Smooth muscle cell (in vitro differentiated cells): ENCODE measurements around the gene RPP25L. TPM values are rescaled to one million over a fixed set of nuclear protein-coding genes. Genes with fewer than 3 reads are reported as not detected.

ENCODE experiments used
- DNase-seq: peaks from one replicate; lab custom pipeline; 2025; ENCODE audit not compliant: unreplicated experiment; lab: John Stamatoyannopoulos, UW
- H2AFZ ChIP-seq: fragments of 200-600 bp; sonication (generic); 2 replicates; pipeline ENCODE4 v1.6.0; 2016; ENCODE audit warnings: antibody characterized with exemption, low read depth, mild to moderate bottlenecking
- H3F3A ChIP-seq: fragments of 200-600 bp; sonication (generic); 2 replicates; pipeline ENCODE4 v1.6.0; 2017; ENCODE audit warnings: antibody characterized with exemption, low read depth
- H3K27ac ChIP-seq: fragments of 200-600 bp; sonication (generic); 2 replicates; pipeline ENCODE4 v1.5.1; 2016; ENCODE audit warnings: low read depth, mild to moderate bottlenecking
- H3K27me3 ChIP-seq: fragments of 200-600 bp; sonication (generic); 2 replicates; pipeline ENCODE4 v1.6.1; 2016; ENCODE audit warnings: low read depth, mild to moderate bottlenecking
- H3K36me3 ChIP-seq: fragments of 200-600 bp; sonication (generic); 2 replicates; pipeline ENCODE4 v1.5.1; 2016; ENCODE audit warnings: low read depth
- H3K4me1 ChIP-seq: fragments of 200-600 bp; sonication (generic); 2 replicates; pipeline ENCODE4 v1.5.1; 2016; ENCODE audit warnings: low read depth
- H3K4me2 ChIP-seq: fragments of 200-600 bp; sonication (generic); 2 replicates; pipeline ENCODE4 v1.6.0; 2016; ENCODE audit warnings: mild to moderate bottlenecking
- H3K4me3 ChIP-seq: fragments of 200-600 bp; sonication (generic); 2 replicates; pipeline ENCODE4 v1.5.1; 2016; ENCODE audit warnings: mild to moderate bottlenecking
- H3K79me2 ChIP-seq: fragments of 200-600 bp; sonication (generic); 2 replicates; pipeline ENCODE4 v1.6.0; 2016; ENCODE audit warnings: low read depth, mild to moderate bottlenecking
- H3K9ac ChIP-seq: fragments of 200-600 bp; sonication (generic); 2 replicates; pipeline ENCODE4 v1.6.0; 2016; ENCODE audit warnings: low read depth
- H3K9me3 ChIP-seq: fragments of 200-600 bp; sonication (generic); replicated peaks from 2 replicates; pipeline ENCODE4 v1.5.1; 2016; ENCODE audit warnings: low read depth
- H4K20me1 ChIP-seq: fragments of 200-600 bp; sonication (generic); 2 replicates; pipeline ENCODE4 v1.6.0; 2016; ENCODE audit warnings: low read depth
- WGBS: methylation state at CpG from one replicate; pipeline ENCODE4 v1.1.7; 2016; ENCODE audit warnings: low lambda C conversion rate; 5-methylcytosine and 5-hydroxymethylcytosine counted together
- polyA plus RNA-seq: library from polyadenylated mRNA; unstranded; fragments of >200 nt; fragmentation: Nextera tagmentation; extraction: Ambion mirVana; gene quantifications from 2 replicates; pipeline ENCODE4 v1.2.1, GENCODE V29; 2016
- total RNA-seq: library from RNA; depleted of rRNA; stranded (reverse); fragments of >200 nt; gene quantifications from 2 replicates; pipeline ENCODE4 v1.2.3, GENCODE V29; 2014
- TF ChIP-seq, protein P1 (sequence below): fragments of 200-600 bp; sonication (generic); IDR thresholded peaks from 2 replicates; pipeline ENCODE4 v1.5.1; 2017; ENCODE audit warnings: borderline replicate concordance, mild to moderate bottlenecking, antibody characterized with exemption; ENCODE audit not compliant: insufficient read depth, poor library complexity, severe bottlenecking

RPP25L gene
- total and polyA plus RNA-seq, 2 experiments from 2014 or later, result 10.9 to 27.5 TPM

GRCh38 chr9:34638138-34638445 is 26.2 kb upstream of the RPP25L start:
- no peaks in the 10 kb centered on the region for H3F3A ChIP-seq
- TF ChIP-seq, protein P1, sequence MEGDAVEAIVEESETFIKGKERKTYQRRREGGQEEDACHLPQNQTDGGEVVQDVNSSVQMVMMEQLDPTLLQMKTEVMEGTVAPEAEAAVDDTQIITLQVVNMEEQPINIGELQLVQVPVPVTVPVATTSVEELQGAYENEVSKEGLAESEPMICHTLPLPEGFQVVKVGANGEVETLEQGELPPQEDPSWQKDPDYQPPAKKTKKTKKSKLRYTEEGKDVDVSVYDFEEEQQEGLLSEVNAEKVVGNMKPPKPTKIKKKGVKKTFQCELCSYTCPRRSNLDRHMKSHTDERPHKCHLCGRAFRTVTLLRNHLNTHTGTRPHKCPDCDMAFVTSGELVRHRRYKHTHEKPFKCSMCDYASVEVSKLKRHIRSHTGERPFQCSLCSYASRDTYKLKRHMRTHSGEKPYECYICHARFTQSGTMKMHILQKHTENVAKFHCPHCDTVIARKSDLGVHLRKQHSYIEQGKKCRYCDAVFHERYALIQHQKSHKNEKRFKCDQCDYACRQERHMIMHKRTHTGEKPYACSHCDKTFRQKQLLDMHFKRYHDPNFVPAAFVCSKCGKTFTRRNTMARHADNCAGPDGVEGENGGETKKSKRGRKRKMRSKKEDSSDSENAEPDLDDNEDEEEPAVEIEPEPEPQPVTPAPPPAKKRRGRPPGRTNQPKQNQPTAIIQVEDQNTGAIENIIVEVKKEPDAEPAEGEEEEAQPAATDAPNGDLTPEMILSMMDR, result no peak
- peak overlapping the region; percentile 71 for H2AFZ ChIP-seq
- DNase-seq, result no peak
- no peak overlapping the region for H3K27ac ChIP-seq
- peaks cover 10% of the 10 kb centered on the region for H3K79me2 ChIP-seq
- peaks cover 20% of the 10 kb centered on the region for H3K4me1 ChIP-seq
- WGBS, result 17% methylated on average over 7 of the region's 7 CpGs
- no peaks in the 10 kb centered on the region for H3K9me3 ChIP-seq
- H3K36me3 ChIP-seq, result no peaks in the 10 kb centered on the region
- peak overlapping the region; percentile 93 for H3K4me2 ChIP-seq
- peak overlapping the region; percentile 57 for H3K4me3 ChIP-seq
- no peaks in the 10 kb centered on the region for H3K27me3 ChIP-seq
- H4K20me1 ChIP-seq, result no peaks in the 10 kb centered on the region
- peak overlapping the region; percentile 20 for H3K9ac ChIP-seq

- DNase-seq, result peak; percentile 68
- Histone ChIP-seq H3F3A (no peaks in the 10 kb centered on the region), H3K4me2 (peak within 1 kb of the TSS; percentile 93), H3K79me2 (peaks cover 10% of the 10 kb centered on the region), H3K36me3 (no peaks in the 10 kb centered on the region), H3K27ac (no peak within 1 kb of the TSS), H3K4me3 (peak within 1 kb of the TSS; percentile 57), H3K9me3 (no peaks in the 10 kb centered on the region), H3K4me1 (peaks cover 24% of the 10 kb centered on the region), H2AFZ (peak within 1 kb of the TSS; percentile 71), H3K9ac (peak within 1 kb of the TSS; percentile 41), H3K27me3 (no peaks in the 10 kb centered on the region), H4K20me1 (no peaks in the 10 kb centered on the region)
- under 1% methylated on average over 71 of the region's 74 CpGs for WGBS
- TF ChIP-seq, protein P1, result no peak
Measured at GRCh38 chr9:34637356-34638137, 25.6 kb upstream of the RPP25L start, which contains the start of gene SIGMAR1. Gene SIGMAR1 (minus strand): TSS chr9:34637787. CDS start chr9:34637697, 90 bp downstream.

GRCh38 chr9:34636791-34637355 is 25.0 kb upstream of the RPP25L start:
- 6% methylated on average over 23 of the region's 23 CpGs for WGBS
- no peak for DNase-seq

More at GRCh38 chr9:34636791-34637355, 25.0 kb upstream of the RPP25L start:
- no peaks in the 10 kb centered on the region for H3K9me3 ChIP-seq
- peaks cover 10% of the 10 kb centered on the region for H3K79me2 ChIP-seq
- H3K9ac ChIP-seq, result peak overlapping the region; percentile 41
- H3K4me3 ChIP-seq, result peak overlapping the region; percentile 57
- H3K4me1 ChIP-seq, result peaks cover 24% of the 10 kb centered on the region
- H4K20me1 ChIP-seq, result no peaks in the 10 kb centered on the region
- H3K36me3 ChIP-seq, result no peaks in the 10 kb centered on the region
- no peak overlapping the region for H3K27ac ChIP-seq
- peak overlapping the region; percentile 93 for H3K4me2 ChIP-seq
- H2AFZ ChIP-seq, result peak overlapping the region; percentile 71
- no peaks in the 10 kb centered on the region for H3F3A ChIP-seq
- H3K27me3 ChIP-seq, result peaks cover 4% of the 10 kb centered on the region
- TF ChIP-seq, protein P1, result no peak
